CD14-positive monocyte (primary cell): ENCODE measurements around the gene CEACAM18. TPM values are rescaled to one million over a fixed set of nuclear protein-coding genes. Genes with fewer than 3 reads are reported as not detected.
A peak's percentile ranks its signal among the peaks of the same experiment; 100 is the strongest.

Experiments
- DNase-seq, 3 donors: peaks; one replicate each; pipeline ENCODE4 v3.0.0-alpha.2; 2011 to 2022
- H2AFZ ChIP-seq: 2 replicates; pipeline ENCODE4 v1.6.0; 2012; ENCODE audit warnings: mild to moderate bottlenecking, low read depth, low read length, inconsistent platforms; ENCODE audit not compliant: insufficient read depth, poor library complexity, severe bottlenecking
- H3K27ac ChIP-seq, 2 donors: 1 replicate in 1 of 2; 2 replicates in 1 of 2; pipeline ENCODE4 v1.5.1; 2012 to 2013; ENCODE audit warnings: low read length in 2 of 2, control low read depth in 1 of 2, inconsistent platforms in 1 of 2, low read depth in 1 of 2, mild to moderate bottlenecking in 1 of 2
- H3K27me3 ChIP-seq, 2 donors: one replicate each; pipeline versions ENCODE4 v1.6.0 to v1.6.1; 2011 to 2013; ENCODE audit warnings: low read length in 2 of 2; ENCODE audit not compliant: control insufficient read depth in 2 of 2, insufficient read depth in 2 of 2
- H3K36me3 ChIP-seq, 2 donors: replicated peaks in 1 of 2; 1 replicate in 1 of 2; 2 replicates in 1 of 2; pipeline versions ENCODE4 v1.5.1 to v1.6.1; 2012 to 2013; ENCODE audit warnings: low read length in 2 of 2, control low read depth in 1 of 2, inconsistent platforms in 1 of 2, mild to moderate bottlenecking in 1 of 2; ENCODE audit not compliant: insufficient read depth in 2 of 2, control insufficient read depth in 1 of 2
- H3K4me1 ChIP-seq, 2 donors: 1 replicate in 1 of 2; 2 replicates in 1 of 2; pipeline versions ENCODE4 v1.5.1 to v1.6.1; 2012 to 2013; ENCODE audit warnings: low read length in 2 of 2, control low read depth in 1 of 2, inconsistent platforms in 1 of 2, mild to moderate bottlenecking in 1 of 2, moderate library complexity in 1 of 2; ENCODE audit not compliant: insufficient read depth in 2 of 2, control insufficient read depth in 1 of 2
- H3K4me2 ChIP-seq: replicated peaks from 2 replicates; pipeline ENCODE3; 2012; ENCODE audit warnings: low read length, moderate library complexity, mild to moderate bottlenecking; ENCODE audit not compliant: poor library complexity, severe bottlenecking; ENCODE audit errors: extremely low read depth
- H3K4me3 ChIP-seq, 3 experiments: fragments of 200-600 bp in 1 of 3; sonication (generic) in 1 of 3; replicated peaks in 1 of 3; 1 replicate in 2 of 3; 2 replicates in 1 of 3; pipeline ENCODE4 v1.5.1; 2011 to 2013; ENCODE audit warnings: low read length in 3 of 3, mild to moderate bottlenecking in 3 of 3, control low read depth in 2 of 3, low read depth in 2 of 3, inconsistent platforms in 1 of 3, moderate library complexity in 1 of 3
- H3K79me2 ChIP-seq: 2 replicates; pipeline ENCODE4 v1.6.0; 2012; ENCODE audit warnings: mild to moderate bottlenecking, control low read depth, inconsistent platforms, low read length, moderate library complexity; ENCODE audit not compliant: insufficient read depth
- H3K9ac ChIP-seq: 2 replicates; pipeline ENCODE4 v1.6.0; 2017; ENCODE audit warnings: low read length, mild to moderate bottlenecking; ENCODE audit not compliant: insufficient read depth, poor library complexity, severe bottlenecking
- H3K9me3 ChIP-seq, 2 donors: replicated peaks in 1 of 2; 1 replicate in 1 of 2; 2 replicates in 1 of 2; pipeline versions ENCODE4 v1.5.1 to v1.6.1; 2012 to 2013; ENCODE audit warnings: low read length in 2 of 2, control low read depth in 1 of 2; ENCODE audit not compliant: control insufficient read depth in 1 of 2, insufficient read depth in 1 of 2
- H4K20me1 ChIP-seq: 2 replicates; pipeline ENCODE4 v1.6.0; 2012; ENCODE audit warnings: mild to moderate bottlenecking, low read length, control low read depth, moderate library complexity; ENCODE audit not compliant: insufficient read depth
- H3K27ac Mint-ChIP-seq, 7 donors: one replicate each; pipeline ENCODE4 v1.8.0; 2020; ENCODE audit warnings: mild to moderate bottlenecking in 7 of 7, mixed read lengths in 7 of 7, moderate library complexity in 6 of 7, inconsistent platforms in 2 of 7
- H3K27me3 Mint-ChIP-seq, 3 donors: one replicate each; pipeline ENCODE4 v1.8.0; 2021 to 2022; ENCODE audit warnings: low read depth in 3 of 3, mild to moderate bottlenecking in 3 of 3, mixed read lengths in 3 of 3, moderate library complexity in 3 of 3, inconsistent platforms in 1 of 3
- H3K36me3 Mint-ChIP-seq, 2 donors: one replicate each; pipeline ENCODE4 v1.8.0; 2020; ENCODE audit warnings: mixed read lengths in 2 of 2, inconsistent platforms in 1 of 2, mild to moderate bottlenecking in 1 of 2
- H3K4me1 Mint-ChIP-seq: one replicate; pipeline ENCODE4 v1.8.0; 2020; ENCODE audit warnings: mild to moderate bottlenecking, mixed read lengths
- H3K4me3 Mint-ChIP-seq, 2 donors: one replicate each; pipeline ENCODE4 v1.8.0; 2020; ENCODE audit warnings: mild to moderate bottlenecking in 2 of 2, mixed read lengths in 2 of 2, moderate library complexity in 1 of 2
- H3K9me3 Mint-ChIP-seq, 7 donors: one replicate each; pipeline ENCODE4 v1.8.0; 2020 to 2022; ENCODE audit warnings: mixed read lengths in 7 of 7, mild to moderate bottlenecking in 6 of 7, moderate library complexity in 6 of 7, inconsistent platforms in 2 of 7
- CTCF ChIP-seq: fragments of 200-600 bp; IDR thresholded peaks from one replicate; pipeline ENCODE4 v1.8.0; 2022; ENCODE audit warnings: antibody characterized with exemption, mild to moderate bottlenecking
- WGBS: methylation state at CpG from one replicate; pipeline ENCODE4 v1.1.5; 2013; ENCODE audit warnings: missing lambda C conversion rate; ENCODE audit not compliant: insufficient coverage; 5-methylcytosine and 5-hydroxymethylcytosine counted together
- intact Hi-C, 2 donors: fragments of 100-400 bp; cut with micrococcal nuclease; formaldehyde crosslinking; loops; one replicate each; pipeline versions ENCODE4 v1.15.0 to v1.15.1; 2023
- polyA plus RNA-seq, 3 donors: library from polyadenylated mRNA; depleted of rRNA in 1 of 3; unstranded in 2 of 3; stranded (reverse) in 1 of 3; fragments of 300-500 nt in 2 of 3; fragments of >200 nt in 1 of 3; fragmentation: Illumina TruSeq in 2 of 3; gene quantifications; 1 replicate in 2 of 3; 2 replicates in 1 of 3; pipeline ENCODE4 v1.2.3, GENCODE V29; 2012 to 2021

Gene CEACAM18
- polyA plus RNA-seq, 3 donors: not detected

- peaks cover 10 to 15% of the 10 kb centered on the region in 2 donors for H3K4me1 ChIP-seq
- no peak overlapping the region for H3K27ac ChIP-seq
- peak; percentile 58 to 71 (median 69) for DNase-seq
- intact Hi-C loops: loop anchor here (1.0 to 2.0 kb wide), 2 partner anchors 42 kb away; no protein-coding TSS in a partner anchor
- peaks cover 20% of the 10 kb centered on the region for H3K4me1 Mint-ChIP-seq
- 0% methylated on average over 1 of the region's 3 CpGs for WGBS
- no peaks in the 10 kb centered on the region for H3K79me2 ChIP-seq
- no peak overlapping the region for H3K4me2 ChIP-seq
- H4K20me1 ChIP-seq: no peaks in the 10 kb centered on the region
- no peak overlapping the region for H3K9ac ChIP-seq
- no peak overlapping the region for H3K4me3 ChIP-seq
- peaks cover 4 to 13% (median 10%) of the 10 kb centered on the region in 7 donors for H3K9me3 Mint-ChIP-seq
- H3K27me3 Mint-ChIP-seq: peaks cover 0 to under 1% (median 0%) of the 10 kb centered on the region in 3 donors
- H3K27ac Mint-ChIP-seq: no peak overlapping the region
- no peaks in the 10 kb centered on the region for H3K36me3 ChIP-seq
- H3K4me3 Mint-ChIP-seq: no peak overlapping the region
- H3K9me3 ChIP-seq: peaks cover 0 to 11% of the 10 kb centered on the region in 2 donors
- H3K36me3 Mint-ChIP-seq: peaks cover 0 to 3% of the 10 kb centered on the region in 2 donors
- H3K27me3 ChIP-seq: no peaks in the 10 kb centered on the region
- no peak overlapping the region for H2AFZ ChIP-seq
- TF ChIP-seq CTCF: peak; percentile 85
Measured at GRCh38 chr19:51514866-51515481, 36.6 kb downstream of the CEACAM18 start.

DNA sequence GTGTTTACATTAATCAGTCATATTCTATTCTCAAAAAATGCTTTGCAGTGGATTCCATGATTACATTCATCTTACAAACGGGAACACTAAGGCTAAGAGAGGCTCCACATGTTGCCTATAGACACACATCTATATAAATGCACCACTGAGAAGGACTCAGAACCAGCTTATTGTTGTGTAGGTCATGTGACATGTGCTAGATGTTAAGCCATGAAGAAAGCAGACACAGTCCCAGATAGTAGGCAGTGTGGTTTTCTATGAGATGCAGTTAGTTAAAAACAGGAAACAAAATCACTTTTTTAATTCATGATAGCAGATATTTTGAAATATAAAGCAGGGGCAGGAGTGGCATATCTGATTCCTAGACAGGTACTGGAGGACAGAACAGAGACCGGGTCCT lies 42.4 kb downstream of the CEACAM18 start:
- Histone ChIP-seq H3K9me3 (peaks cover 0 to 11% of the 10 kb centered on the region in 2 donors), H2AFZ (no peak overlapping the region), H4K20me1 (no peaks in the 10 kb centered on the region), H3K27ac (no peak overlapping the region), H3K27me3 (no peaks in the 10 kb centered on the region), H3K4me1 (no peaks in the 10 kb centered on the region), H3K4me2 (no peak overlapping the region), H3K9ac (no peak overlapping the region), H3K79me2 (no peaks in the 10 kb centered on the region), H3K4me3 (no peak overlapping the region), H3K36me3 (no peaks in the 10 kb centered on the region)
- peaks cover 0 to 3% of the 10 kb centered on the region in 2 donors for H3K36me3 Mint-ChIP-seq
- no peak overlapping the region for H3K27ac Mint-ChIP-seq
- no peak for TF ChIP-seq CTCF
- H3K4me1 Mint-ChIP-seq: peaks cover 6% of the 10 kb centered on the region
- no peak for DNase-seq
- peaks cover 0 to 4% (median 0%) of the 10 kb centered on the region in 3 donors for H3K27me3 Mint-ChIP-seq
- H3K9me3 Mint-ChIP-seq: peaks cover 4 to 19% (median 10%) of the 10 kb centered on the region in 7 donors
- no peak overlapping the region for H3K4me3 Mint-ChIP-seq
- intact Hi-C loops: no loop called here
- WGBS: no CpG with 5 or more reads among the region's 2 CpGs
